ENCODE data around the gene SNTG2. TPM values are rescaled to one million over a fixed set of nuclear protein-coding genes. Genes with fewer than 3 reads are reported as not detected.
"Not testable (repeated sequence)": the region's sequence is repeated elsewhere in the genome, so short reads cannot be mapped to it uniquely, and the experiment has no call there.

Gene SNTG2
- total RNA-seq, 6 experiments from 2014 or later, result not detected

DNA sequence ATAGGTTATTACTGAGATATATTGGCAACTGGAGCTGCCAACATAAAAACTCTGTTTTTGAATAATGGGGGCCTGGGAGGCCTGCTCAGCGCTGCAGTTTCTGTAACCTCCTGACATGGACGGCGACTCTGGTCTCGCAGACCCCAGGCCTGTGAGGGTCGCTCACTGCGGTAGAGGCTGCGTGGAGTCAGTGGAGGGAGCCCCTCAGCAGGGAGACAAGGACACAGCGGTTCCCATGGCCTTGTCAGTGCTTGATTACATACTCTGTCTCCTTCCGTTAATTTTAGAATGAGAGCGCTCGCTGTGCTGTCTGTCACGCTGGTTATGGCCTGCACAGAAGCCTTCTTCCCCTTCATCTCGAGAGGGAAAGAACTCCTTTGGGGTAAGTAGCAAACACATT is 463.5 kb downstream of the SNTG2 start:
- Histone ChIP-seq H3K4me3 (no peak overlapping the region), H3K9me3 (no peaks in the 10 kb centered on the region), H3K36me3 (no peaks in the 10 kb centered on the region), H3K27ac (no peak overlapping the region), H3K4me1 (no peaks in the 10 kb centered on the region), H3K27me3 (no peaks in the 10 kb centered on the region)
- ATAC-seq (no peak), DNase-seq (no peak)
- intact Hi-C loops (cut with DNase I), result no loop called here
- 46% methylated on average over 3 of the region's 13 CpGs for WGBS (ENCODE audit: insufficient coverage, low coverage, low lambda C conversion rate, missing lambda C conversion rate)
- TF ChIP-seq POLR2A (IDR thresholded peaks at IDR 0.05), result no peak
- TF ChIP-seq, protein P1, sequence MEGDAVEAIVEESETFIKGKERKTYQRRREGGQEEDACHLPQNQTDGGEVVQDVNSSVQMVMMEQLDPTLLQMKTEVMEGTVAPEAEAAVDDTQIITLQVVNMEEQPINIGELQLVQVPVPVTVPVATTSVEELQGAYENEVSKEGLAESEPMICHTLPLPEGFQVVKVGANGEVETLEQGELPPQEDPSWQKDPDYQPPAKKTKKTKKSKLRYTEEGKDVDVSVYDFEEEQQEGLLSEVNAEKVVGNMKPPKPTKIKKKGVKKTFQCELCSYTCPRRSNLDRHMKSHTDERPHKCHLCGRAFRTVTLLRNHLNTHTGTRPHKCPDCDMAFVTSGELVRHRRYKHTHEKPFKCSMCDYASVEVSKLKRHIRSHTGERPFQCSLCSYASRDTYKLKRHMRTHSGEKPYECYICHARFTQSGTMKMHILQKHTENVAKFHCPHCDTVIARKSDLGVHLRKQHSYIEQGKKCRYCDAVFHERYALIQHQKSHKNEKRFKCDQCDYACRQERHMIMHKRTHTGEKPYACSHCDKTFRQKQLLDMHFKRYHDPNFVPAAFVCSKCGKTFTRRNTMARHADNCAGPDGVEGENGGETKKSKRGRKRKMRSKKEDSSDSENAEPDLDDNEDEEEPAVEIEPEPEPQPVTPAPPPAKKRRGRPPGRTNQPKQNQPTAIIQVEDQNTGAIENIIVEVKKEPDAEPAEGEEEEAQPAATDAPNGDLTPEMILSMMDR (IDR thresholded peaks at IDR 0.05), result no peak

DNA sequence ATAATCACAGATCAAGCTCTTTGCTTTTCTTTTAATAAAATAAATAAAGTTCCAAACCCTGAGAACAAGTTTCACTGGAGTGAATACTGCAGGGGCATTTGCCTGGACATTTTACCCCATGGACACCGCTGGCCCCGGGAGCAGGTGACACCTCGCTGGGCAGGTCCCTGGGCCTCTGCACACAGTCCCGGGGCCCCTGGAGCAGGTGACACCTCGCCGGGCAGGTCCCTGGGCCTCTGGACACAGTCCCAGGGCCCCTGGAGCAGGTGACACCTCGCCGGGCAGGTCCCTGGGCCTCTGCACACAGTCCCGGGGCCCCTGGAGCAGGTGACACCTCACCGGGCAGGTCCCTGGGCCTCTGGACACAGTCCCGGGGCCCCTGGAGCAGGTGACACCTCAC is 464.3 kb downstream of the SNTG2 start:
- DNase-seq; H3K4me1 ChIP-seq; H3K27me3 ChIP-seq; H3K4me3 ChIP-seq; H3K36me3 ChIP-seq; ATAC-seq; H3K27ac ChIP-seq; intact Hi-C loops (cut with DNase I); H3K9me3 ChIP-seq: not testable (repeated sequence)
- WGBS (ENCODE audit: insufficient coverage, low coverage, low lambda C conversion rate, missing lambda C conversion rate), result 70% methylated on average over 4 of the region's 11 CpGs

DNA sequence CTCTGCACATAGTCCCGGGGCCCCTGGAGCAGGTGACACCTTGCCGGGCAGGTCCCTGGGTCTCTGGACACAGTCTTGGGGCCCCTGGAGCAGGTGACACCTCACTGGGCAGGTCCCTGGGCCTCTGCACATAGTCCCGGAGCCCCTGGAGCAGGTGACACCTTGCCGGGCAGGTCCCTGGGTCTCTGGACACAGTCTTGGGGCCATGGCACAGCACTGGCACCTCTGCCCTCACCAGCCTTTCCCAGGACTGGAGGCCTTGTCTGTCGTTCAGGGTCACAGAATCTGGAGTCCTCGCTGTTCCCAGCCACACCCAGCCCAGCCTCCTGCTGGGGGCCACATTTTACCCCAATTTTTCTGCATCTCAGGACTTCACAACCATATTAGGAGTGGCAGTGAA is 464.9 kb downstream of the SNTG2 start:
- no peak for TF ChIP-seq POLR2A (IDR thresholded peaks at IDR 0.05)
- TF ChIP-seq, protein P1 (IDR thresholded peaks at IDR 0.05), result no peak
- DNase-seq (no peak), ATAC-seq (no peak)
- 40% methylated on average over 2 of the region's 6 CpGs for WGBS (ENCODE audit: insufficient coverage, low coverage, low lambda C conversion rate, missing lambda C conversion rate)
- H3K27me3 ChIP-seq, result no peaks in the 10 kb centered on the region
- no peak overlapping the region for H3K4me3 ChIP-seq
- no peaks in the 10 kb centered on the region for H3K9me3 ChIP-seq
- H3K36me3 ChIP-seq, result no peaks in the 10 kb centered on the region
- H3K27ac ChIP-seq, result no peak overlapping the region
- no peaks in the 10 kb centered on the region for H3K4me1 ChIP-seq
- intact Hi-C loops (cut with DNase I), result no loop called here
